Hair follicle dermal papilla cell (primary cell): Measurements from ENCODE around the gene LRRC28. TPM values are rescaled to one million over a fixed set of nuclear protein-coding genes. Genes with fewer than 3 reads are reported as not detected.

Source experiments
- total RNA-seq: library from RNA; depleted of rRNA; stranded (reverse); fragments of >200 nt; gene quantifications from 2 replicates; pipeline ENCODE4 v1.2.3, GENCODE V29; 2012

The LRRC28 gene
- total RNA-seq, result 23.8 and 25.8 TPM in 2 replicates

DNA sequence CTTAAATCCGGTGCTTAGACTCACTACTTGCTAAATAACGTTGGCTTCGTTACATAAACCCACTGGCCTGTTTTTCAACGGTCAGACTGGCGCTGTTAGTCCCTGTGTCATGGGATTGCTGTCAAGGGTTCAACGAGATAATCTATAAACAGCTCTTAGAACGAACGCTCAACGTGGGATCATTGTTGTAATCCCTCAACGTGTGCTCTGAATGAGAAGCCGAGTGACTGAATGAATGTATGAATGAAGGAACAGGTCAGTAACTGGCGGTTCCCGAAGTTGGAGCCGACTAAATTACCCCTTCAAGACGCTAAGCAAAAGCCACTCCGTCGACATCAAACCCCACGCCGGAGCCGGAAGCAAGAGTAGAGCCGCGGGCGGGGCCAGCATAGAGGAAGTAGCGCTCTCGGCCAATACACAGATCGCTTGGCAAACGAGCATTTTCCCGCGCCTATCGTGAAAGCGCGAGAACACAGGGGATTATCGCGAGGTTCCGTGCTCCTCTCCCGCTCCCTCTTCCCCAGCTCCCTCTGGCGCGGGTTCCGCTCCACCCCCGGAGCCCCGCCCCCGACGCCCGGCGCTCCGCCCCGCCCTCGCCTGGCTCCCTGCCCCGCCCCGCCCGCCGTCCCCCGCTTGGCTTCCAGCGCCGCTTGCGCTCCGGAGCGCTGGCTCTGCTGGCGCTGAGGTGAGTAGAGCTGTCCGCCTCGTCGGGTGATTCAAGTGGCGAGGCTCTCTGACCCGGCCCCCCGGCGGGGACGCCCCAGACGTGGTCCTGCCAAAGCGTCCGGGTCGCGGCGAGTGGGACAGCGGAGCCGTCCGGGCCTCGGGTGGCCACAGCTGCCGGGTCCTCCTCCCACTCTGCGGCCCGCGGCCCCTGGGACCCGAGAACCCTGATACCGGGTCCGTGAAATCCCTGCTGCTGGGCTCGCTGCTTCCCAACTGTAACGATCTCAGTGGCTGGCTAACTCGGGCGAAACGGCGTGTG is at the start of gene LRRC28:
LRRC28 (plus strand) TSS at position 625 of the 985 bp plus-strand sequence. CDS start 4,477 bp downstream, outside the sequence.

DNA sequence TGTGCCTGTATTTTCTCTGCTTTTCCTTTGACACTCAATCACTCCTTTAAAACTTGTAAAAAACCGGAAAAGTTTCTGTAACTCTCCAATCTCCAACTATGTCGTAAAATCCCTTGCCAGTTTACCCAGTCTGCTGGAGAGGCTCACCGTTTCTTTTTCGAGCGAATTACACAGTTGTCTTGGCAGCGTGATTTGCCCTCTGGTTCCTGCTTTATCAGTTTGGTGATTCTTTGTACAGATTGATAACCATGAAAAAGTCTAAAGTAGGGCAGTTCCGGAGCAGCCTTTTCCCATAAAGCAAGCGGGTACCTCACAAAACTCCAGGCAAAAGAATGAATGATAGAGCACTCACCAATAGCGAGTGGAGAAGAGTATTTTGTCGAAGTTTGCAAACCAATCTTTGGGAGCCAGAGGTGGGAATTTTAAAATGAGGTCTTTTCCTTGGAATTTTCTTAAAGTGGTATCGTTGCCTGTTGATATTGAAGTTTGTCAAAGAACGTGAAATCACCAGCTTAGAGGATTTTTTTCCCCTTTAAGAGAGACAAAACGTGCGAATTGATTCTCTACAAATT is 1.9 kb upstream of the LRRC28 start, which contains the start of gene TTC23:
TTC23 (minus strand) TSS at position 312 of the 572 bp plus-strand sequence. CDS start 20,869 bp downstream, outside the sequence.

Other genes with a start within 250 kb of the LRRC28 start
- gene PGPEP1L, start 243.7 kb upstream of the LRRC28 start, total RNA-seq, result not detected in 2 replicates
- 6.3 and 7.2 TPM in 2 replicates for gene SYNM, start 146.4 kb upstream of the LRRC28 start, total RNA-seq
- gene TTC23, start 1.9 kb upstream of the LRRC28 start, total RNA-seq, result 24.3 and 27.4 TPM in 2 replicates